H1 (cell line): Measurements from ENCODE around the gene USP10.

Experiments used
- CEBPB ChIP-seq: IDR thresholded peaks from 2 replicates; pipeline ENCODE4 v1.6.1; 2012; ENCODE audit warnings: low read depth, low read length
- GABPA ChIP-seq: IDR thresholded peaks from 2 replicates; pipeline ENCODE4 v1.6.1; 2011; ENCODE audit warnings: mild to moderate bottlenecking, low read length, moderate library complexity, borderline replicate concordance; ENCODE audit not compliant: insufficient read depth
- RFX5 ChIP-seq: IDR thresholded peaks from 2 replicates; pipeline ENCODE4 v1.6.1; 2011; ENCODE audit warnings: low read depth, low read length, improper control_type of control experiment, borderline replicate concordance
- TEAD4 ChIP-seq: IDR thresholded peaks from 2 replicates; pipeline ENCODE4 v1.6.1; 2012; ENCODE audit warnings: low read depth, low read length, inconsistent platforms, mixed read lengths
- ZNF274 ChIP-seq: IDR thresholded peaks from 2 replicates; pipeline ENCODE4 v1.7.0; 2012; ENCODE audit warnings: low read length, borderline replicate concordance; ENCODE audit errors: extremely low read depth
- TF ChIP-seq, protein P1 (sequence below), 3 experiments: IDR thresholded peaks; 1 replicate in 2 of 3; 2 replicates in 1 of 3; pipeline versions ENCODE4 v1.5.1 to v1.6.1; 2011; ENCODE audit warnings: low read length in 3 of 3, mild to moderate bottlenecking in 3 of 3, inconsistent platforms in 2 of 3, low read depth in 1 of 3, moderate library complexity in 1 of 3; ENCODE audit not compliant: insufficient read depth in 1 of 3; ENCODE audit errors: control extremely low read depth in 1 of 3

DNA sequence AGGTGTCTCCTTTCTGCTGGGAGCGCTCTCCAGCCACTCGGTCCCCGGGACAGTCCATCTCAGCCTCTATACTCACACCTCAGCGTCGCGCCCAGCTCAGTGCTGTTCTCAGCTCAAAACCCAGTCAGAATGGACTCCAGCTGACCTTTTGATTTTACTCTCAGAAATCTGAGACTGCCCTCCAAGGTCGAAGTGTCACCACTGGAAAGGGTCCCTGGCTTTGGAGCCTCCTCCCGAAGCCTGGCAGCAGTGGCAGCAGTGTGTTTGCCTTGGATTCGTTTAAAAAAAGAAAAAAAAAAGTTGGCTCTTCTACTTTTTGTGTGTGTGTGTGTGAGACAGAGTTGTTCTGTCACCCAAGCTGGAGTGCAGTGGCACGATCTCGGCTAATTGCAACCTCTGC, 41.1 kb upstream of the USP10 start:
- TF ChIP-seq RFX5: no peak
- no peak for TF ChIP-seq GABPA
- no peak for TF ChIP-seq ZNF274
- TF ChIP-seq TEAD4: no peak
- TF ChIP-seq CEBPB: no peak
- TF ChIP-seq, protein P1, sequence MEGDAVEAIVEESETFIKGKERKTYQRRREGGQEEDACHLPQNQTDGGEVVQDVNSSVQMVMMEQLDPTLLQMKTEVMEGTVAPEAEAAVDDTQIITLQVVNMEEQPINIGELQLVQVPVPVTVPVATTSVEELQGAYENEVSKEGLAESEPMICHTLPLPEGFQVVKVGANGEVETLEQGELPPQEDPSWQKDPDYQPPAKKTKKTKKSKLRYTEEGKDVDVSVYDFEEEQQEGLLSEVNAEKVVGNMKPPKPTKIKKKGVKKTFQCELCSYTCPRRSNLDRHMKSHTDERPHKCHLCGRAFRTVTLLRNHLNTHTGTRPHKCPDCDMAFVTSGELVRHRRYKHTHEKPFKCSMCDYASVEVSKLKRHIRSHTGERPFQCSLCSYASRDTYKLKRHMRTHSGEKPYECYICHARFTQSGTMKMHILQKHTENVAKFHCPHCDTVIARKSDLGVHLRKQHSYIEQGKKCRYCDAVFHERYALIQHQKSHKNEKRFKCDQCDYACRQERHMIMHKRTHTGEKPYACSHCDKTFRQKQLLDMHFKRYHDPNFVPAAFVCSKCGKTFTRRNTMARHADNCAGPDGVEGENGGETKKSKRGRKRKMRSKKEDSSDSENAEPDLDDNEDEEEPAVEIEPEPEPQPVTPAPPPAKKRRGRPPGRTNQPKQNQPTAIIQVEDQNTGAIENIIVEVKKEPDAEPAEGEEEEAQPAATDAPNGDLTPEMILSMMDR (IDR thresholded peaks at IDR 0.05; ENCODE audit: control extremely low read depth in 1 of 3, insufficient read depth in 1 of 3, low read depth in 1 of 3, low read length in 3 of 3): no peak
